SK-N-SH treated with all-trans-retinoic acid at 6 μM for 48 hours (cell line): ENCODE measurements around the gene TANC2.

Experiments
- ATAC-seq: fragments of 200-7000 bp; cut with Tn5 transposase; 3 replicates; pipeline ENCODE4 v1.9.1; 2020; ENCODE audit warnings: mild to moderate bottlenecking, moderate library complexity
- ARNTL ChIP-seq: fragments of 450-650 bp; formaldehyde crosslinking; IDR thresholded peaks from 2 replicates; pipeline ENCODE4 v1.5.0; 2020; ENCODE audit warnings: low read depth, mild to moderate bottlenecking, moderate library complexity, borderline replicate concordance
- BACH2 ChIP-seq: fragments of 250-450 bp; sonication (Bioruptor Pico); IDR thresholded peaks from 2 replicates; pipeline ENCODE4 v1.9.0; 2021; ENCODE audit warnings: mild to moderate bottlenecking, borderline replicate concordance
- CREB5 ChIP-seq: fragments of 250-450 bp; sonication (Bioruptor Pico); IDR thresholded peaks from 2 replicates; pipeline ENCODE4 v1.5.1; 2020; ENCODE audit warnings: low read depth, mild to moderate bottlenecking, moderate library complexity
- CSDC2 ChIP-seq: fragments of 250-450 bp; sonication (Bioruptor Pico); IDR thresholded peaks from 2 replicates; pipeline ENCODE4 v1.5.0; 2020; ENCODE audit warnings: mild to moderate bottlenecking, moderate library complexity
- CSRNP3 ChIP-seq: fragments of 250-450 bp; sonication (Bioruptor Pico); IDR thresholded peaks from 2 replicates; pipeline ENCODE4 v1.5.1; 2021; ENCODE audit warnings: mild to moderate bottlenecking, moderate library complexity
- ESRRG ChIP-seq: fragments of 250-450 bp; sonication (Bioruptor Pico); IDR thresholded peaks from 2 replicates; pipeline ENCODE4 v1.6.1; 2021; ENCODE audit warnings: mild to moderate bottlenecking
- GLIS3 ChIP-seq: fragments of 250-450 bp; sonication (Bioruptor Pico); IDR thresholded peaks from 2 replicates; pipeline ENCODE4 v1.5.0; 2020; ENCODE audit warnings: mild to moderate bottlenecking, moderate library complexity
- ISL1 ChIP-seq: fragments of 250-450 bp; sonication (Bioruptor Pico); IDR thresholded peaks from 2 replicates; pipeline ENCODE4 v2.1.2; 2022; ENCODE audit warnings: mild to moderate bottlenecking, moderate library complexity
- OSR1 ChIP-seq: fragments of 250-450 bp; sonication (Bioruptor Pico); IDR thresholded peaks from 2 replicates; pipeline ENCODE4 v1.8.0; 2022; ENCODE audit warnings: moderate library complexity, mild to moderate bottlenecking, inconsistent platforms
- PATZ1 ChIP-seq: fragments of 250-450 bp; sonication (Bioruptor Pico); IDR thresholded peaks from 2 replicates; pipeline ENCODE4 v1.8.0; 2020; ENCODE audit warnings: mild to moderate bottlenecking, moderate library complexity, borderline replicate concordance
- POU6F1 ChIP-seq: fragments of 250-450 bp; sonication (Bioruptor Pico); IDR thresholded peaks from 2 replicates; pipeline ENCODE4 v1.8.0; 2021; ENCODE audit warnings: low read depth, mild to moderate bottlenecking, moderate library complexity, borderline replicate concordance
- PPARA ChIP-seq: fragments of 250-450 bp; sonication (Bioruptor Pico); IDR thresholded peaks from 2 replicates; pipeline ENCODE4 v1.5.0; 2020; ENCODE audit warnings: mild to moderate bottlenecking, borderline replicate concordance
- RARB ChIP-seq: fragments of 250-450 bp; sonication (Bioruptor Pico); IDR thresholded peaks from 2 replicates; pipeline ENCODE4 v1.8.0; 2021; ENCODE audit warnings: mild to moderate bottlenecking, moderate library complexity
- SNAI2 ChIP-seq: fragments of 250-450 bp; sonication (Bioruptor Pico); IDR thresholded peaks from 2 replicates; pipeline ENCODE4 v1.5.0; 2020; ENCODE audit warnings: mild to moderate bottlenecking, moderate library complexity
- TCF4 ChIP-seq: fragments of 250-450 bp; sonication (Bioruptor Pico); IDR thresholded peaks from 2 replicates; pipeline ENCODE4 v1.8.0; 2021; ENCODE audit warnings: mild to moderate bottlenecking, moderate library complexity, borderline replicate concordance
- TOX ChIP-seq: fragments of 250-450 bp; sonication (Bioruptor Pico); IDR thresholded peaks from 2 replicates; pipeline ENCODE4 v1.8.0; 2021; ENCODE audit warnings: mild to moderate bottlenecking, moderate library complexity, borderline replicate concordance
- TSHZ2 ChIP-seq: fragments of 250-450 bp; sonication (Bioruptor Pico); IDR thresholded peaks from 2 replicates; pipeline ENCODE4 v1.5.0; 2020; ENCODE audit warnings: mild to moderate bottlenecking, moderate library complexity
- ZC3H10 ChIP-seq: fragments of 250-450 bp; sonication (Bioruptor Pico); IDR thresholded peaks from 2 replicates; pipeline ENCODE4 v1.5.1; 2021; ENCODE audit warnings: mild to moderate bottlenecking, moderate library complexity
- ZFP3 ChIP-seq: fragments of 250-450 bp; sonication (Bioruptor Pico); IDR thresholded peaks from 2 replicates; pipeline ENCODE4 v1.5.0; 2020; ENCODE audit warnings: mild to moderate bottlenecking, moderate library complexity
- ZFP30 ChIP-seq: fragments of 450-650 bp; formaldehyde crosslinking; IDR thresholded peaks from 2 replicates; pipeline ENCODE4 v1.5.0; 2022; ENCODE audit warnings: mild to moderate bottlenecking, moderate library complexity
- ZNF70 ChIP-seq: fragments of 450-650 bp; formaldehyde crosslinking; IDR thresholded peaks from 2 replicates; pipeline ENCODE4 v1.5.0; 2020; ENCODE audit warnings: mild to moderate bottlenecking, moderate library complexity
- ZNF8 ChIP-seq: fragments of 450-650 bp; formaldehyde crosslinking; IDR thresholded peaks from 2 replicates; pipeline ENCODE4 v1.5.0; 2020; ENCODE audit warnings: mild to moderate bottlenecking, moderate library complexity

Gene TANC2

GRCh38 chr17:62998166-62998565 lies 32.1 kb downstream of the TANC2 start:
- TF ChIP-seq ESRRG (CRISPR knock-in tag) (no peak), BACH2 (CRISPR knock-in tag) (no peak), SNAI2 (CRISPR knock-in tag) (no peak), POU6F1 (CRISPR knock-in tag) (no peak), PATZ1 (CRISPR knock-in tag) (no peak), ZFP3 (CRISPR knock-in tag) (no peak), CSRNP3 (CRISPR knock-in tag) (no peak)
- ATAC-seq = no peak

- no peak for ATAC-seq
- TF ChIP-seq PPARA = no peak
- no peak for TF ChIP-seq RARB (CRISPR knock-in tag)
- TF ChIP-seq CREB5 (CRISPR knock-in tag) = no peak
- TF ChIP-seq ZFP30 (CRISPR knock-in tag) = no peak
- no peak for TF ChIP-seq BACH2 (CRISPR knock-in tag)
- TF ChIP-seq ISL1 (CRISPR knock-in tag) = no peak
- no peak for TF ChIP-seq TOX
- no peak for TF ChIP-seq CSRNP3 (CRISPR knock-in tag)
- no peak for TF ChIP-seq TCF4
- TF ChIP-seq SNAI2 (CRISPR knock-in tag) = no peak
- no peak for TF ChIP-seq CSDC2
- no peak for TF ChIP-seq ZC3H10 (CRISPR knock-in tag)
- TF ChIP-seq GLIS3 (CRISPR knock-in tag) = no peak
- no peak for TF ChIP-seq ZNF70 (CRISPR knock-in tag)
- TF ChIP-seq, all 23 proteins: peak for 0
These were observed 32.8 kb downstream of the TANC2 start for GRCh38 chr17:62998665-62999393.

- no peak for ATAC-seq
- no peak for TF ChIP-seq TSHZ2 (CRISPR knock-in tag)
- TF ChIP-seq CREB5 (CRISPR knock-in tag) = no peak
- TF ChIP-seq OSR1 (CRISPR knock-in tag) = no peak
- TF ChIP-seq ZC3H10 (CRISPR knock-in tag) = no peak
- TF ChIP-seq GLIS3 (CRISPR knock-in tag) = no peak
- no peak for TF ChIP-seq ZFP30 (CRISPR knock-in tag)
- TF ChIP-seq ZNF8 (CRISPR knock-in tag) = no peak
- TF ChIP-seq ARNTL (CRISPR knock-in tag) = no peak
- no peak for TF ChIP-seq BACH2 (CRISPR knock-in tag)
- TF ChIP-seq PATZ1 (CRISPR knock-in tag) = no peak
- no peak for TF ChIP-seq TCF4
- no peak for TF ChIP-seq ZFP3 (CRISPR knock-in tag)
- no peak for TF ChIP-seq ESRRG (CRISPR knock-in tag)
- TF ChIP-seq ZNF70 (CRISPR knock-in tag) = no peak
These were observed 33.7 kb downstream of the TANC2 start for GRCh38 chr17:62999736-63000135.
